ENCODE data around the gene RNLS. TPM values are rescaled to one million over a fixed set of nuclear protein-coding genes. Genes with fewer than 3 reads are reported as not detected.
"Not testable (repeated sequence)": the region's sequence is repeated elsewhere in the genome, so short reads cannot be mapped to it uniquely, and the experiment has no call there.

Gene RNLS
- polyA plus RNA-seq, 3 donors, result 6.5 to 13.3 (median 10.8) TPM

- WGBS, 3 donors, result 95 to 96% (median 96%) methylated on average over 2 of the region's 2 CpGs
- H3K27ac ChIP-seq (ENCODE audit: low read depth, low read length), result not testable (repeated sequence)
Measured at GRCh38 chr10:88308361-88308760, 274.8 kb downstream of the RNLS start.

DNA sequence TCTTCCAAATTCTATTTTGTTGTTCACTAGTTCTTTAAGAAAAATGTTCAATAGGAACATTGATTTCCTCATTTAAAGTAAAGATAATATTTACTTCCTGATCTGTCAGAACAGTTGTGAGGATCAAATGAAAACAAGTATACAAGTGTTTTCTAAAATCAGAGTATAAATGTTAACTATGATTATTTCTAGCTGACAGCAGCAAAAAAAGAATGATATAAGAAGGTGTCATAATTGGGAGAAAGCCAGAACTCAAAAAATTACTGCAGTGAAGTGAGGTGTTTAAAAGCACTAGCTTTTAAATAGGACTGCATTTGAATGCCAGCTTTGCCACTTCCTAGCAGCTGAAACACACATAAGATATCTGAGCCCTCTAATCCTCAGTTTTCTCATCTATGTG is 283.3 kb downstream of the RNLS start:
- no peak overlapping the region for H3K27ac ChIP-seq (ENCODE audit: low read depth, low read length)

DNA sequence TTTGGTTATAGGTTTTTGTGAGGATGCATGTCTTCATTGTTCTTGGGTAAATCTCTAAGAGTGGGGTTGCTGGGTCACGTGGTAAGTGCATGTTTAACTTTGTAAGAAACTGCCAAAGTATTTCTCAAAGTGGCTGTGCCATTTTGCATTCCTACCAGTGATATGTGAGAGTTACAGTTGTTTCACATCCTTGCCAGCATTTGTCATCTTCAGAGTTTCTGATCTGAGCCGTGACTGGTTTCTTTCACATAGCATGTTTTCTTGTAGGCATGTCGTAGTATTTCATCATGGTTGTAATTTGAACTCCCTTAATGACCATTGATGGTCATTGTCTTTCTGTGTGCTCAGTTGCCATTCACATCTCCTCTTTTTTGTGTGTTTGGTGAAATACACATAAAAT is 286.0 kb downstream of the RNLS start:
- whole genome bisulfite sequencing, 3 donors, result 85 to 96% (median 91%) methylated on average over 3 of the region's 3 CpGs
- H3K27ac ChIP-seq (ENCODE audit: low read depth, low read length), result no peak overlapping the region

GRCh38 chr10:88293651-88294230 is 289.4 kb downstream of the RNLS start:
- no peak overlapping the region for H3K27ac ChIP-seq (ENCODE audit: low read depth, low read length)
- WGBS, 3 donors, result 65 to 92% (median 91%) methylated on average over 3 of the region's 3 CpGs

DNA sequence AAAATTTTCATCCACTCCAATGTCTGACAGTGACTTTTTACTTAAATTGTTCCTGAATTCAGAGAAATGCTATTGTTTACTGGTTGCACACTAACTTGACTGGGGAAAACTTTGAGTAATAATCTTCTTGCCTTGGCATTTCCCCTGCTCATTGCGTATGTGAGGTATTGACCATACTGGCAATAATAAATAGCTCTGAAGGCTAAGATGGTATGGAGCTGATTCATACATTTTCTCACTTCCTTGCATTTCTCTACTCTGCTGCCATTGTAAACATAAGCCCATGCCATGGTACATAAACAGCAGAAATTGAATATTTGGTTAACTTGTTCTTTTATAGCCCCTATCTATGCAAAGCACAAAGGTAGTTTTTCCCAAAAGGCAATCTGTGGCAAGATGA is 290.0 kb downstream of the RNLS start:
- H3K27ac ChIP-seq (ENCODE audit: low read depth, low read length), result no peak overlapping the region
- 44 to 99% (median 95%) methylated on average over 1 of the region's 1 CpG for WGBS, 3 donors

GRCh38 chr10:88292185-88292514 is 291.0 kb downstream of the RNLS start:
- H3K27ac ChIP-seq (ENCODE audit: low read depth, low read length), result no peak overlapping the region

- no peak overlapping the region for H3K27ac ChIP-seq (ENCODE audit: low read depth, low read length)
- WGBS, 3 donors, result 76 to 91% (median 88%) methylated on average over 4 of the region's 4 CpGs
Measured at GRCh38 chr10:88291289-88292184, 291.6 kb downstream of the RNLS start.

DNA sequence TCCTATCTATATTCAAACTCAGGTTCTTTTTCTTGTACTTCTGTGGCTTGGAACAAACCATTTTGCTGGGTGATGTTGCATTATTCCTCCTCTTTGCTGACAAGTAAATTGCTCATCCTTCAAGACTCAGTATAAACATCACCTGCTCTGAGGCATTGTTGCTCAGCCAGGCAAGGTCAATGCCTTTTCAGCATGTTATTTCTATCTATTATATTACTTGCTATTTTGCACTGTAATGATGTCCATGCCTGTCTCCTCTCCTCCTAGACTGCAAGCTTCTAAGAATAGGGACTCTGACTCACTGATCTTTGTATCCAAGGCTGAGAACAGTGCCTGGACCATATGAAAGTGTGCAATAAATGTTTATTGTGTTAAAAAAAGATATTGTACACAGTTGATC is 293.8 kb downstream of the RNLS start:
- no peak overlapping the region for H3K27ac ChIP-seq (ENCODE audit: low read depth, low read length)

- no peak overlapping the region for H3K27ac ChIP-seq (ENCODE audit: low read depth, low read length)
- WGBS, 3 donors, result 86 to 91% (median 87%) methylated on average over 3 of the region's 3 CpGs
Measured at GRCh38 chr10:88288320-88289059, 294.6 kb downstream of the RNLS start.

- 74 to 90% (median 86%) methylated on average over 1 of the region's 1 CpG for WGBS, 3 donors
- no peak overlapping the region for H3K27ac ChIP-seq (ENCODE audit: low read depth, low read length)
Measured at GRCh38 chr10:88286030-88286429, 297.1 kb downstream of the RNLS start.

- WGBS, 3 donors, result 68 to 88% (median 71%) methylated on average over 6 of the region's 6 CpGs
- H3K27ac ChIP-seq (ENCODE audit: low read depth, low read length), result no peak overlapping the region
Measured at GRCh38 chr10:88281592-88282347, 301.3 kb downstream of the RNLS start.

- H3K27ac ChIP-seq (ENCODE audit: low read depth, low read length), result no peak overlapping the region
Measured at GRCh38 chr10:88280518-88280917, 302.6 kb downstream of the RNLS start.

- WGBS, 3 donors, result 65 to 91% (median 74%) methylated on average over 2 of the region's 2 CpGs
- no peak overlapping the region for H3K27ac ChIP-seq (ENCODE audit: low read depth, low read length)
Measured at GRCh38 chr10:88278912-88279311, 304.2 kb downstream of the RNLS start.

DNA sequence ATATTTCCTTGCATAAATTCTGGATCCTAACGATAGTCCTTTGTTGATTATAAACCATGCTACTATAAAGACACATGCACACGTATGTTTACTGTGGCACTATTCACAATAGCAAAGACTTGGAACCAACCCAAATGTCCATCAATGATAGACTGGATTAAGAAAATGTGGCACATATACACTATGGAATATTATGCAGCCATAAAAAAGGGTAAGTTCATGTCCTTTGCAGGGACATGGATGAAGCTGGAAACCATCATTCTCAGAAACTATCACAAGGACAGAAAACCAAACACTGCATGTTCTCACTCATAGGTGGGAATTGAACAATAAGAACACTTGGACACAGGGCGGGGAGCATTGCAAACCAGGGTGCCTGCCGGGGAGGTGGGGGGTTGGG is 306.2 kb downstream of the RNLS start:
- not testable (repeated sequence) for H3K27ac ChIP-seq (ENCODE audit: low read depth, low read length)
- WGBS, 3 donors, result 95 to 98% (median 97%) methylated on average over 4 of the region's 4 CpGs

DNA sequence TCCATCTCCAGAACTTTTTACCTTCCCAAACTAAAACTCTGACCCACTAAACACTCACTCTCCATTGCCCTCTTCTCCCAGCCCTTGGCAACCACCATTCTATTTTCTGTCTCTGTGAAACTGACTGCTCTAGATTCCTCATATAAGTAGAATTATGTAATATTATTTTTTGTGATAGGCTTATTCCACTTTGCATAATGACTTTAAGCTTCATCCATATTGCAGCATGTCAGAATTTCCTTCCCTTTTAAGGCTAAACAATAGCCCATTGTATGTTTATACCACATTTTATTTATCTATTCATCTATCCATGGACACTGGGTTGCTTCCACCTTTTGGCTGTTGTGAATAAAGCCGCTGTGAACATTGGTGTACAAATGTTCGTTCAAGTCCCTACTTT is 308.8 kb downstream of the RNLS start:
- no peak overlapping the region for H3K27ac ChIP-seq (ENCODE audit: low read depth, low read length)
- 89 to 94% (median 94%) methylated on average over 2 of the region's 2 CpGs for WGBS, 3 donors

DNA sequence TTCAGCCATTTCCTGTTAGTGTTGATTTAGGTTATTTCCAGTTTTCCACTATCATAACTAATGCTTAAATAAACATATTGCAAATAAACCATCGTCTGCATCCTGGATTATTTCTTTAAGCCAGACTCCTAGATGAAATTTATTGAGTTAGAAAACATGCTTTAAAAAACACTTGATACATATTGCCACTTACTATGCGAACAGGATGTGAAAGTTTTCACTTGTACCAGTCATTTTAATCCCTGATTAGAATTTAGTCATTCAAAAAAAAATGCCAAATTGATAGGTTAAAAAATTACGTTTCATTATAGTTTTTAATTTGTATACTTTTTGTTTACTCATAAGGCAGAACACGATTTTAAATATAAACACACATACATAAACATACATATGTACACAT is 309.6 kb downstream of the RNLS start:
- 67 to 82% (median 79%) methylated on average over 4 of the region's 4 CpGs for WGBS, 3 donors
- H3K27ac ChIP-seq (ENCODE audit: low read depth, low read length), result no peak overlapping the region

DNA sequence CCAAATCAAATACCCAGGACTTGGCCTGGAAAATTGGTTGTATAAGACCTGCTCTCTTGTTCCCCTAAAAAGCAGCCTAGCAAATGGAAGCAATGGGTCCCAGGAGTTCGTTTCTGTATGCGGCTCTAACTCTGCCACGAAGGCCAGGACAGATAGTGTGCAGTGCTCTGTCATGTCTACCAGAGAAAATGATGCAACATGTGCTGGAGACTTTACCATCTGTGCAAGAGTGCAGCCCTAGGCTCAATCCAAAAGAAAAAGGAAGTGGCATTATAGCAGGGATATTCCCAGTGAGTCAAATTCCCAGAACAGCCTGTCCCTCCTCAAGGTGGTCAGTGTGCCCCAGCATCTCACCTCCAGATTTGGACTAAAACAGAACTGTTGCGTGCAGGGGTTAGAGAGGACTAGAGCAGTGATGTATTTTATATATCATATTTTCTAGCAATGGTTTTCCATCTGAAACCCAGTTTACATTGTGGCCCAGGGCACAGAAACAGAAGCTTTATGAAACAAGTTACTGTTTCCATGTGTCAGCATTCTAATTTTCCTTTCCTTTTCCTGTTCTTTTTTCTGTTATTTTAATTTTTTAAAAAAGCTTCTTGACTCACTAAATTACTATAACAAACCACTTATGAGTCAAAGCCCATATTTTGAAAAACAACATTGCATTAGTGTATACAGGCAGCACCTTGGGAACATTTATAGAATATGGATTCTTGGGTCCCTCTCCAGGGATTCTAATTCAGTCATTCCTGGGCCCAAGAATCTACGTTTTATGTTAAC is 311.2 kb downstream of the RNLS start:
- WGBS, 3 donors, result 66 to 91% (median 71%) methylated on average over 5 of the region's 5 CpGs
- no peak overlapping the region for H3K27ac ChIP-seq (ENCODE audit: low read depth, low read length)
